ENCODE measurements around the gene OOSP3.

- TF ChIP-seq POLR2A (IDR thresholded peaks at IDR 0.05; ENCODE audit: low read length) (no peak), GATA1 (IDR thresholded peaks at IDR 0.05; ENCODE audit: low read depth, low read length) (no peak)
Measured at GRCh38 chr11:59845399-59845798, 33.2 kb upstream of the OOSP3 start, which contains the start of gene CBLIF.

All from erythroblast (primary cell).